22Rv1 (cell line): Measurements from ENCODE around the gene DPF3.

Experiments
- H3K27ac ChIP-seq: fragments of 450-650 bp; 2 replicates; pipeline ENCODE4 v1.5.1; 2017
- ZFX ChIP-seq: fragments of 450-650 bp; IDR thresholded peaks from 2 replicates; pipeline ENCODE4 v1.6.1; 2017; ENCODE audit warnings: antibody characterized with exemption, borderline replicate concordance
- TF ChIP-seq, protein P1 (sequence below): fragments of 450-650 bp; IDR thresholded peaks from 2 replicates; pipeline ENCODE4 v1.5.1; 2017; ENCODE audit warnings: mild to moderate bottlenecking

The DPF3 gene

DNA sequence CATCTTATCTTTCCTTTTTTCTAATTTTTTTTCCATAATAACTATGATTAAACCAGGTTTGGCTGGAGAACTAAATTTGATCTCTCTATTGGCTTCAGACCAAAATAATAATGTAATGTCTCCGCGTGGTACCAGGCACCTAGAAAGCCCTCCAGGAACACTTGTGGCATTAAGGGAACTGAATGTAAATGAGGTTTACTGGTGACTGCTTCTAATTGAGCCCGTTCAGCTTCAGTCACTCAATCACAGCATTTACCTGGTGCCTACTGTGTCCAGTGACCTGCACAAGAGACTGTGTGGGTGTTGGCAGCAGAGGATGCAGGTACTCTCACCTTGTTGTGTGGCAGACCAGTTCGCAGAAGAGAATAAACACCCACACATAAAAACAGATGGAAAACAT lies 302.5 kb downstream of the DPF3 start:
- TF ChIP-seq ZFX: no peak
- TF ChIP-seq, protein P1, sequence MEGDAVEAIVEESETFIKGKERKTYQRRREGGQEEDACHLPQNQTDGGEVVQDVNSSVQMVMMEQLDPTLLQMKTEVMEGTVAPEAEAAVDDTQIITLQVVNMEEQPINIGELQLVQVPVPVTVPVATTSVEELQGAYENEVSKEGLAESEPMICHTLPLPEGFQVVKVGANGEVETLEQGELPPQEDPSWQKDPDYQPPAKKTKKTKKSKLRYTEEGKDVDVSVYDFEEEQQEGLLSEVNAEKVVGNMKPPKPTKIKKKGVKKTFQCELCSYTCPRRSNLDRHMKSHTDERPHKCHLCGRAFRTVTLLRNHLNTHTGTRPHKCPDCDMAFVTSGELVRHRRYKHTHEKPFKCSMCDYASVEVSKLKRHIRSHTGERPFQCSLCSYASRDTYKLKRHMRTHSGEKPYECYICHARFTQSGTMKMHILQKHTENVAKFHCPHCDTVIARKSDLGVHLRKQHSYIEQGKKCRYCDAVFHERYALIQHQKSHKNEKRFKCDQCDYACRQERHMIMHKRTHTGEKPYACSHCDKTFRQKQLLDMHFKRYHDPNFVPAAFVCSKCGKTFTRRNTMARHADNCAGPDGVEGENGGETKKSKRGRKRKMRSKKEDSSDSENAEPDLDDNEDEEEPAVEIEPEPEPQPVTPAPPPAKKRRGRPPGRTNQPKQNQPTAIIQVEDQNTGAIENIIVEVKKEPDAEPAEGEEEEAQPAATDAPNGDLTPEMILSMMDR: no peak
- H3K27ac ChIP-seq: no peak overlapping the region

- TF ChIP-seq, protein P1: no peak
- TF ChIP-seq ZFX: no peak
- no peak overlapping the region for H3K27ac ChIP-seq
Observed at GRCh38 chr14:72590577-72590976, 303.3 kb downstream of the DPF3 start.

- no peak overlapping the region for H3K27ac ChIP-seq
- TF ChIP-seq ZFX: no peak
Observed at GRCh38 chr14:72589652-72590051, 304.2 kb downstream of the DPF3 start.

- no peak for TF ChIP-seq ZFX
- TF ChIP-seq, protein P1: no peak
Observed at GRCh38 chr14:72588521-72588920, 305.4 kb downstream of the DPF3 start.

GRCh38 chr14:72583316-72584272 lies 310.3 kb downstream of the DPF3 start:
- TF ChIP-seq ZFX: no peak
- TF ChIP-seq, protein P1: no peak
- H3K27ac ChIP-seq: no peak overlapping the region

More at GRCh38 chr14:72588521-72588920, 305.4 kb downstream of the DPF3 start:
- H3K27ac ChIP-seq: no peak overlapping the region

GRCh38 chr14:72582582-72582981 lies 311.3 kb downstream of the DPF3 start:
- TF ChIP-seq, protein P1: no peak

GRCh38 chr14:72578514-72578913 lies 315.4 kb downstream of the DPF3 start:
- H3K27ac ChIP-seq: no peak overlapping the region
- TF ChIP-seq ZFX: no peak
- TF ChIP-seq, protein P1: no peak

More at GRCh38 chr14:72582582-72582981, 311.3 kb downstream of the DPF3 start:
- no peak overlapping the region for H3K27ac ChIP-seq
